B cell (primary cell): ENCODE measurements around the gene NCSTN.

Source experiments
- CTCF ChIP-seq: fragments of 200-600 bp; IDR thresholded peaks from one replicate; pipeline ENCODE4 v1.8.0; 2022; ENCODE audit warnings: antibody characterized with exemption, mild to moderate bottlenecking
- EZH2 ChIP-seq: IDR thresholded peaks from 2 replicates; pipeline ENCODE4 v1.6.1; 2012; ENCODE audit warnings: borderline replicate concordance, low read depth, mild to moderate bottlenecking, moderate library complexity, low read length; ENCODE audit not compliant: insufficient read depth, poor library complexity, severe bottlenecking

DNA sequence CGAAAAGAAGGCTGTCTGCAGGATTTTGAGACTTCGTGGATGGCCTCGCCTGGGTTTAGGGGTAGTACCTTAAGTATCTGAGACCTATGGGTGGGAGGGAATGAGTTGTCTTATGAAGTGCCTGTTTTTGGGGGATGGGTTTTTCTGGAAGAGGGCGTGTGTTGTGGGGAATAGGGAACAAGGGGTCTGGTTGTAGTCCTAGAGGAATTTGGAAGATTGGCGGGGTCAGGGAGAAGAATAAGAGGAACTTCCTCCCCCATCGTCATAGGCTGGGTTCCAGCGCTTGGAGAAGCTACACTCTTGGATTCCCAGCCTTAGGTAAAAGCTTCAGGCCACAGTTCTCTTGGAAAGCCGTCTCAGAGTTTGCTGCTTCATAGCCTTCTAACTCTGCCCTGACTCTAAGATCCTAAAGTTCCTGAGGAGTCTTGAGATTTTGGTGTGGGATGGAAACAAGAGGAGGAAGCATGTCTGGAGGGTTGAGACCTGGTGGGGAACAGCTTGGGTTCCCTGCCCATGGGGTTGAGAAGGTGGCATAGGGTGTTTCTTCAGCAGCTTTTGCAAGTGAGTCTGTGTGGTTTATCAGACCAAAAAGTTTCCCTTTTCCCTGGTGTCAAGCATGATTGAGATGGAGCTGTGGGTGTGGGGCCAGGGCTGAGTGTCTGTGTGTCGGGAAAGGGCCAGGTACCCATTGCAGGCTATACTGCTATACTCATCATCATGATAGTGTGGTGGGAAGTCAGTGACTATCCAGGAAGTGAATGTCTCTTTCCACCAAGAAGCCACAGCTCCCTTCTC lies 59.0 kb downstream of the NCSTN start:
- TF ChIP-seq CTCF (no peak), EZH2 (no peak)
